ENCODE measurements around the gene MAB21L3.
A peak's percentile ranks its signal among the peaks of the same experiment; 100 is the strongest.

The MAB21L3 gene

DNA sequence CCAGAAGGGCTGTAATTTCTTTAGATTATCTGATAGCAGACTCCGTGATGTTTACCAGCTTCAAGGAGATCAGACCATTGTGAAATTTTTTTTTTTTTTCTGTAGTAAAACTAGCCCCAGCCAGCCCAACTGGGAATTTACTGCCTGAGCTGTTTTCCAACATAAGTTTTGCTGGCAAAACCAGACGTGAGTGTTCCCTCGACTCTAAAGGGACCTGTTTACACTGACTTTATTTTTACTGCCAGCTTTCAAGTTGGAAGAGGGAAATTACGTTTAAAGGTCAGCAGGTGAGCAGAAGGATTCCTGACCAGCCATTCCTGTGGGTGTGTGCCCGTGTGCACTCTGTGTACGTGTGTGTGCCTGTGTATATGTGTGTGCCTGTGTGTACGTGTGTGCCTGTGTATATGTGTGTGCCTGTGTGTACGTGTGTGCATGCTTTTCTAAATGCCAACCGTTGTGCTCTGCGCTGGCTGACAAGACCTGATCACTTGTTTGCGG lies 374 bp downstream of the MAB21L3 start:
- DNase-seq (ENCODE audit: low read depth, low spot score) = no peak

DNA sequence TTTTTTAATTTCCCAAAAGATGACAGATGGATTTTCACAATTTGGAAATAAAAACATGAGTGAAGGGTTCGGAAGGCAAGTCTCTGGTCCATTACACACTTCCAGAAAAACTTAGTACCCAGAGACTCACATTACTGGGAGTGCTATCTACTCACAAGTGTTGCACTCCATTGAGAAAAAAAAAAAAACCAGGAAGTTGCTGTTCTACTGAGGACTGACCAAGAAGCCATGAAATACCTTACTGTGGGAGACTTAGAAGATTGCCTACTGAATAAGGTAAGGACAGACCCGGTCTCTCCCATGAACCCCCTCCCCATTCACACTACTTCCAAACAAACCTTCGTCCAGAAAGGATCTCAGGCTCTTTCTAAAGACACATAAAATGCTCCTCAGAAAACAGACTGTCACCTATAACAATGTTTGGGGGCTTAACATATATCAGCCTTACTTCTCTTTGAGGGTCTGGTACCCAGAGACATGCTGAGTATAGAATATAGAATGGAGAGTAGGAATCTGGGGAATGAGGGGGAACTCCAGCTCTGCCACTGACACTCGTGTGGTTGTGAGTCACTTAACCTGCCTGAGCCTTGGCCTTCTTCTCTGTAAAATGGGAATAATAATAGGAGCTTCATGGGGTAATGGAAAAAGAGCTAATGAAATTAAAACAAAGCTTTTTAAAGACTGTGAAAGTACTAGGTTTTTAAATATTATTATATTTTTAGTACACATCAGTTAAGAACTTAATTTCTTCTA lies 1.4 kb downstream of the MAB21L3 start:
- no peak for DNase-seq (ENCODE audit: low read depth, low spot score)

DNA sequence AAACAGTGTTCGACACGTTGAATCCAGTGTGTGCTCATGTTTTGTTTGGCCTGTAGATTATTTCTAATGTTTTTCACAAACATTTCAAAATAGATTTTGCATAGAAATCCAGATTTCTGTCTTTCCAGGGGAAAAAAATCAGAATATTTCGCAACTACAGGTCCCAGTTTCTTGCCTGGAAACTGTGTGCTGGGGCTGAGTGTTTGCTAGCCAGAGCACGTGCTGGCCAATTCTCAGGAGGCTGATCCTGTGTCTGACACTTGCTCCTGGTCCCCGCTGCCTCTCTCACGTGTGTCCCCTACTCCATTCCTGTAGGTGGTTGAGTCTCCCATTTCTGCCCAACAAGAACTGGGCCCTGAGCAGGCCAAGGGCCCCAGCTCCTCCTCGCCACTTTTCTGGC lies 2.4 kb downstream of the MAB21L3 start:
- DNase-seq (ENCODE audit: low read depth, low spot score) = no peak

DNA sequence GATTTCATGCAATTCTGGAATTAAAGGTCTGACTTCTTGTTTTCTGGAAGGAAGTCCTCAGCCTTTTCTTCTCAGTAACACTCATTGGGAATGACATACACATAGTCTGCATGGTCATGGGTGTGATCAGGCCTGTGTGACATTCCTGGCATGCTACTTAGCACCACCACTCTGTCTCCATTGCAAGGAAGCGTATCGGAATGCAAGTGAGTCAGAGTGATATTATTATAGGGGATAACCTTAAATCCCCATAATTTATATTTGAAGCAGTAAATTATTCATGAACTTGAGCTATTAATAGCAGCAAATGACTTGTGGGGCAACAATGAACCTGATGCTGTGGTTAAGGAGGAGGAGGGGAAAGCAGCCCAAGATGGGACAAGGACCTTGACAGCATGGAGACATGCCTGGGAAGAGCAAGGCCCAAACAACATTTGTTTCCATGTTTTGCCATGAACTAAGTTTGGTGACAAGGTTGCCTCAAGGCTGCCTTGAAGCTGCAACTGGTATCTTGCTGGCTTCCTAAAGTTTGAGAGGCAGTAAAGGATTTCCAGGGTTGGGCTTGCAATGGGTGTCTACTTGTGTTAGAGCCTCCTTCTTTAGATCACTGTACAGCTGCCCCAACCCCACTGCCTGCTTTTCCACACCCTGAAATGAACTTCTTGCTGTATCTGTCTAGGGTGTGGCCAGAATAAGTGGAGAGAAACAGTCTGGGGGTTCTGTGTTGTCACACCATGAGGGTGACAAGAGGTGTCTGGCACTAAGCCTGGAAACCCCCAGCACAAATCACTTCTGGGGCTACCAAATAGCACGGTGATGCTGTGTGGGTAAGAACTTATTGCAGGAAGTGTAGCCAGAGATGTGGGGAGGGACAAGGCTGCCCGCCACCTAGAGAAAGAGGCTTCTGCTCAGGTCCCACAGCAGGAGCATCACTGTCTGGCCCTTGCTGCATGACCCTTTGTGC lies 4.6 kb downstream of the MAB21L3 start:
- no peak for DNase-seq (ENCODE audit: low read depth, low spot score)

DNA sequence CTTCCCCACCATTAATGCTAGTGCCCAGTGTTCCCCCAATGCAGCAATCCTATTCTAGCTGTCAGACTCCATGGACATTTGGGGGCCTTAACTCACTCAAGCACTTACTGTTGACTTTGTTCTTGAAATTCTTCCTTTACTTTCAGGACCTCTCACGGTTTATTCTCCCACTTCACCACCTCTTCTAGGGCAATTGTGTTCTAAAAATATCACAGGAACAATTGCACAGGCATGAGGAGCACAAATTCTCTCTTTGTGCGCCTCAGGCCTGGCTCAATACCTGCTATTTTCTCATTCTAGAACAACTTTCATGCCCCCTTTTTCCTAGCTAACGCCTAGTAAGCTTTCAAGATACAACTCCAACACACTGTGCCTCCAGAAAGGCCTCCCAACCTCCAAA lies 7.3 kb downstream of the MAB21L3 start:
- DNase-seq (ENCODE audit: low read depth, low spot score) = no peak

DNA sequence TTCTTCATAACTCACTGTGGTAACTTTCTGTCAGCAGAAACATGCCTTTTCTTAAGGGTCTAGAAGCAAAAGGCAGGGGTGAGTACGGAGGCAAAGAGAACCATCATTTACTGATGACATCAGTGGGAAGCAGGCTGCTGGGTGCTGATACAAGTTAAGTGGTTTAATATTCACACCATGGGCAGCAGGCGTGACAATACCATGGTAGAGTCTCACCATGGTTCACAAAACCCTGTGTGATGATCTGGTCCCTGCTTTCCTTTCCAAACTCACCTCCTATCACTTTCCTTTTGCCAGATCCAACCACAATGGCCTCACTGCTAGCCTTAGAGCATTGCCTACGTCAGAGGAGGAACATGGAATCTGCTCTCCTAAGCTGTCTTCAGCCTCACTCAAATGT lies 8.7 kb downstream of the MAB21L3 start:
- no peak for DNase-seq (ENCODE audit: low read depth, low spot score)

DNA sequence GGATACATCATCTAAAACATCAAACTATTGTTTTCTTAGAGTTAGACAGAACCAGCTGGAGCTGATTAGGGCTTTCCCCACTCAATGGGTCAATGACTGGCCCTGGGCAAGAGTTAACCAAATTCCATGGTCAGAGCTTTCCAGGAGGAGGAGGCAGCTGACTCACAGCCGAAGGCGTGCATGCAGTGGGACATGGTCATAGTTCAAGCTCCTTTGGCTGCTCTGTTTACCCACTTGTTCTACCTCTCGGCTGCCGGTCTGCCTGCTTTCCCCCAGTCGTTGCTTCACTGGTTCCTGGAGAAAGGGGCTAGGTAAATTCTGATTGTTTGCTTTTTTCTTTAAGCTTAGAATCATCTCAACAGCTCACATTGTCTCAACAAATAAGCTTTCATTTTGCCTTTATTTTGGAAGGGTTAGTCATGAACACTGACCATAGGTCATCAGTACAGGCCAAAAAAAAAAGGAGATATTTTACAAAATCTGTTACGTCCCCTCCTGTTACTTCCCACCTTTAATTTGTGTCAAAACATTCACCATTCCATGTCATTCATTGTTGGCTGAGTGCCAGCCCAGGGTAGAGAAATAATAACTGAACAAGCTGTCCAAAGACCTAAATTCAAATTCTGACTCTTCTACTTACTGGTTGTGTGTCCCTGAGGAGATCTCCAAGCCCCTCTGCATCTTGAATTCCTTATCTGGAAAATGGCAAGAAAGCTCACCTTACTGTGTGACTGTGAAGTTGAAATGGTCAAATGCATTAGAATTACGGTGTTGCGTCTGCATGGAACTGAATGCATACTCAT lies 12.0 kb downstream of the MAB21L3 start:
- DNase-seq (ENCODE audit: low read depth, low spot score) = peak; percentile 59

DNA sequence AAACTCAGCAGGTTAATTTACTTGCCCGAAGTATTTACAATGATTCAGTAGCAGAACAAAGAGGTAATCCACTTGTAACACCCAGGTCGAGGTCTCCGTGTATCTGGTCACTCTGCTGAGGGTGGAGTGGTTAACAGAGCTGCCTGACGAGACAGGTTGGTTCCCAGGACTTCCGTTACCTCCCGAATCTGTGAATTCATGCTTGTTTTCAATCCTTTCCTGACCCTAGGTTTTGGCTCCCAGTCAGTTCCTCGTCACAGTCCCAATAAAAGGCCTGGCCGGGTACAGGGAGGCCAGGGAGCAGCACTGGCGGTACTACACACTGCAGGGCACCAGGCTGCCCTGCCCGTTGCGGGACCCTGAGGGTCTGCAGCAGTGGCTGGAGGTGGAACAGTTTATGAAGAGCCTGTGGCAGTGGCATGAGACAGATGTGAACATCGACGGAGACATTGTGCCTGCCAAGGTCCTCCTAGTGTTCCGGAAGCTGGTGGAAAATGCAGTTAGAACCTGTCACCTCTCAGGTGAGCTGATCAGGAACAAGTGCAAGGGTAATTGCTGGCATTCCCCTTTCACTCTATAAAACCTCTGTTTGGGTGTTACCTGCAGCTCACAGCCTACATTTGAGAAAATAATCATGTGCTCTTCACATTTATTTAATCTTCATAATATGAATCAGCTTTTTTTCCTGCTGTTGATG lies 12.8 kb downstream of the MAB21L3 start:
- DNase-seq (ENCODE audit: low read depth, low spot score) = no peak

DNA sequence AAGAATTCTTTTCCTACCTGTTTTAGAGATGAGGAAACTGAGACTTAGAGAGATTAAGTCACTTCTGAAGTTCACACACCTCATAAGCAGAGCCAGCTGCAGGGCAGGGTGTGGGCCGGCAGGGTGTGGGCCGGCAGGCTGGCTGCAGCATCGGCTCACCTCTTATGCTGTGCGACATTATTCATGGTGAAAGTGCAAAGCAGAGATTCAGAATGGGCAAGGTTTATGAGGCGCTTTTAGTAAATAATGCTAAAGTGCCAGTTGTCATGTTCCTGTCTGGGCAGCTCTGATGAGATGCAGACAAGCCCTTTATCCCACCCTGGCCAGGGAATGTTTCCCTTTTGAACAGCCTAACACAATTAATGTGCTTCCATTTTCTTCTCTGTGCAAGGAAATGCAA lies 14.6 kb downstream of the MAB21L3 start:
- no peak for DNase-seq (ENCODE audit: low read depth, low spot score)

DNA sequence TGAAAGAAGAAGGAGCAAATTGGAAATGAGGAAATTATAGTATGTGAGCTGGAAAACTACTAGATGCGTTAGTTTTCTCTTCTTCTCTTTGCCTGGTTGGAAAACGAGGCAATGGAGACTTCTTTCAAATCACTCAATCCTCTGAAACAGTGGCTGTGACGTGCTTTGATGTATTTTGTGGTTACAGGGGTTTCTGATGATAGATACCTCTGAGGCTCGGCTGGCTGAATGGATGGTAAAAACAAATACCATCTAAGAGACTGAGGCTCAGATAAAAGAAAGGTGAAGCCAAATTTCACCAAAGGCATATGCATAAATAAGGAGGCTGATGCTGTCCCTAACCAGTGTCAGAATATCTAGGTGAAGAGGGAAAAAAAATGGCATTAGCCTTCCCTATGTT lies 15.1 kb downstream of the MAB21L3 start:
- DNase-seq (ENCODE audit: low read depth, low spot score) = no peak

DNA sequence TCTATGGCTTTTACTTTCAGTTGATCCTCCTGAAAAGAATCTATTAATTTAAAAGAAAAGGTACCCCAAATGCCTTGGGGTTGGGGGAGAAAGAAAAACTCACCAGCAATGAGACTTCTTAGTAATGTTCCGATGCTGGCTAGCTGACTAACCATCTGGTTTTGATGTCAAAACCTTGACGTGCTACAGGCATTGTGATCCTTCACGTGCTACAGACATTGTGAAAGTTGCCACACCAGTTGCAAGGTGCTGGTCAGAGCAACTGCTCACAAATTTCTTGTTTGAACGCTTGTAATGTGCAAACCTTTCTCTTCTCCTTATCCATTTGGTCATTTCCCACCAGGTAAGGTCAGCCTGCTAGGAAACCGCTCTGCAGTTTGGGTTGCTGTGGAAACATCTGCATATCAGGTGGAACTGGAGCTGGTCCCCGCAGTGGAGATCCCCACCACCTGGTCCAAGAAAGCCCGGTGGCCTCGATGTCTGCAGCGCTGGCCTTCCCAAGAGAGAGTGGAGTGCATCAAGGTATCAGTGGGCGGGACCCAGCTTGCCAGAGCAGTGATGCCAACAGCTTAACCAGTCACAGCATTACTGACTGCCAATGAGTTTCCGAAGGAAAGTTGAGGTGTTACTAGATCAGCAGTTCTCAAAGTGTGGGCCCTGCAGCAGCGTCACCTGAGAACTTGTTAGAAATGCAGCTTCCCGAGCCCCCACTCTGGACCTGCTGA lies 16.1 kb downstream of the MAB21L3 start:
- DNase-seq (ENCODE audit: low read depth, low spot score) = no peak

DNA sequence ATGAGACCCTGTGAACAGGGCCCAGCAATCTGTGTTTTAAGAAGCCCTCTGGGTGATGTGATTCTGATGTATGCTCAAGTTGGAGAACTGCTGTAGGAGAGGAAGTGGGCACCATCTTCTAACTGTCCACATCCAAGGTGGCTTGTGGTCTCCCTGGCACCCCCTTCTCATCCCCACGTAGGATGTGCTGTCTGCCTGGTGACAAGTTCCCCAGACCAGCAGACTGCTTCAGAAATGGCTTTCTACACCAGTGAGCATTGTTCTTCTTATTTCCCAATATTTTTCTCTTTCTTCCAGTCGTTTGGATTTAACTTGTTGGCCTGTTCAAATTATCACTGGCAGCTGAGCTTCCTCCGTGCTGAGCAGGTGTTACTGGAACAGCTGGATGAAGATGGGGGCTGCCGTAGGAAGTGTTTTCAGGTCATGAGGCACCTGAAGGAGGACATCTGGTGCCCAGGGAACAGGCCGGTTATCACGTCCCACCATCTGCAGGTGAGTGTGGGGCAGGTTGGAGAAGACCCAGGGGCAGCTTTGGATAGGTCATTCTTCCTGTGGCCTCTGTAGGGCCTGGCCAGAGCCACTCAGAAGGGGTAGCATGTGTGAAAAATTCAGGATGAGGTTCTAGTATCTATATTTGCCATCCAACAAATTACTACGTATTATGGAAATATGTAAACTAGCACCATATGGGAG lies 16.8 kb downstream of the MAB21L3 start:
- no peak for DNase-seq (ENCODE audit: low read depth, low spot score)

DNA sequence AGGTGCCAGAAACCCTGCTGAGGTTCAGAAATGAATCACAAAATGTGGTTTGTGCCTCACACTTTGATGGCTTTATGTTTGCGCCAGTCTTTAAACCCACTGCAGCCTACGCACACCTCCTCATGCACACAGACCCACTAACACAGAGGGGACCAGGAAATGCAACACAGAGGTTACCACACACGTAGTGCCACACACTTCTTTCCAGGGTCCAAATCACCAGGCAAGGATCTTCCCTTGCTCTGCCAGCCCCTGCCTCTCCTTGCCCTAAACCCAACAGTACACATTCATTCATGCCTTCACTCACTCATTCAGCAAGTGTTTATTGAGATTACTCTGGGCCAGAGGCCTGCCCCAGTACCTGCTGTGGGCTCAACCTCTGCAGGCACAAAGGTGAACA lies 17.5 kb downstream of the MAB21L3 start:
- DNase-seq (ENCODE audit: low read depth, low spot score) = no peak

DNA sequence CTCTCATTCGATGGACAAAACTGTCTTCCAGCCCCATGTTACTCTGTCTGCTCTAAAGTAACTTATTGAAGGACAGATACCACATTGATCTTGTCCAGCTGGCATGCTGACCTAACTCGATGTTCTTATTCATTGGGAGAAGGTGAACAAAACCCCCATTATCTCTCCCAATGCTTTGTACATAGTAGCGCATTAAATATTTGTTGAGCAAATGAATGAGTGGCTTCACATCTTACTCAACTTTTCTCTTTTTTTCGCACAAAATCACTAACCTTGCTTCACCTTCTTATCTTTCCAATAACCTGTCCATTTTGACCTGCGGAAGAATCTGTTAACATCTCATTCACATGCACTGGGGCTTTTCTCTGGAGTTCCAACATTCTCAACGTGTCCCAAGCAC lies 18.3 kb downstream of the MAB21L3 start:
- no peak for DNase-seq (ENCODE audit: low read depth, low spot score)

DNA sequence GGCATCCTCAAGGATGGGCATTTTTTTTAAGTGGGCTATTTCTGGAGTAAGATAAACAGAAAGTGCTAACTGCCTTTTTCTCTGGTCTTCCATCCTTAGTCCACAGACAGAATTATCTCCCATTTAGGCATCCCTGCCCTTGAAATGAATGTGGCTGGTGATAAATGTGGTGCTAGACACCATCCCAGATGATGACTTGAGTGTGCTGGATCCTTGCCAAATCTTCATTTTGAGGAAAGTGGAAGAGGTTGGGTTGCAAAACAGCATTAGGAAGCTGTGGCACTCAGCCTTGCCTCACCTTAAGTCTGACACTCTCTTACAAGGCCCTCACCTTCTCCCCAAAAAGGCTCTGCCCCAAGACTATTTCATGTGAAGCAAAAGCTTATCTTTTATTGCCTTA lies 19.2 kb downstream of the MAB21L3 start:
- no peak for DNase-seq (ENCODE audit: low read depth, low spot score)

DNA sequence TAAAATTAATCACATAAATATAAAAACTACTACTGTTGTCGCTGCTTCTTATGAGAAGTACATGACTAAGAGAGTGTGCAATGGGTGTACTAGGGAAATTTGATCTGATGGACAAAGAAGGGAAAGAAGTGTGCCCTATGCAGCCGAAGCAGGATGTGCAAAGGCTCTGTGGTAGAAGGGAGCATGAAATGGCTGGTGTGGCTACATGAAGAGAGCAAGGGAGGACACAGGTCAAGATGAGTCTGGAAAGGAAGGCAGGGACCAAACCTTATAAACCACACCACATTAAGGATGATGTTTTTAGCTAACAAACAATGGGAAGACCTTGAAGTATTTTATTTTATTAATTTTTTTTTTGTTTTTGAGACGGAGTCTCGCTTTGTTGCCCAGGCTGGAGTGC lies 20.0 kb downstream of the MAB21L3 start:
- no peak for DNase-seq (ENCODE audit: low read depth, low spot score)

DNA sequence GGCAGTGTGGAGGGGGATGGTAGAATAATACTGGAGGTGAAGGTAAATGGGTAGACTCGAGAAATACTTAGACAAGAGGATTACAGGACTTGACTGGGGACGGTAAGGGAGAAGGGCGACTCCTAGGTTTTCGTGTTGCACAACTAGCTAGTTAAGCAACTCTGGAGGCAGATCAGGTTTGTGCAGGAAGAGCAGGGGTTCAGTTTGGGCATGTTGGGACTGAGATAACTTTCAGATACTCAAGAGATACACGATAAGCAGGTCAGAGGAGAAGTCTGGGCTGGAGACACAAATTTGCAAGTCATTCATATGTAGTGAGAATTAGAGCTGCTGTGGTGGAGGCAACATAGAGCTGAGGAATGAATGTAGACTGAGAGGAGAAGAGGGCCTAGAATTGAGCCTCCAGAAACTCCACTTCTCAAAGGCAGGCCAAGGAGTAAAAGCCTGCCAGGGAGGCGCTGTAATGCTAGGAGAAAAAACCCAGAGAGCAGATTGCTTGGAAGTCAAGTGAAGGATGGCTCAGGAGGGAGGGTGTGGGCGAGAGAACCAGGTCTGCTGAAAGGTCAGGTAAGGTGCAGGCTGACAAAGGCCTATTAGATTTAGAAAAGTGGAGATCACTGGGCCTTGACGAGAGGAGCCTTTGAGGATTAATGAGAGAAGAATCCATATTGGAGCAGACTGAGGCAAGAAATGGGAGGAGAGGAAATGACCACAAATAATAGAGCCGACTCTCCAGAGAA lies 20.8 kb downstream of the MAB21L3 start:
- DNase-seq (ENCODE audit: low read depth, low spot score) = no peak

DNA sequence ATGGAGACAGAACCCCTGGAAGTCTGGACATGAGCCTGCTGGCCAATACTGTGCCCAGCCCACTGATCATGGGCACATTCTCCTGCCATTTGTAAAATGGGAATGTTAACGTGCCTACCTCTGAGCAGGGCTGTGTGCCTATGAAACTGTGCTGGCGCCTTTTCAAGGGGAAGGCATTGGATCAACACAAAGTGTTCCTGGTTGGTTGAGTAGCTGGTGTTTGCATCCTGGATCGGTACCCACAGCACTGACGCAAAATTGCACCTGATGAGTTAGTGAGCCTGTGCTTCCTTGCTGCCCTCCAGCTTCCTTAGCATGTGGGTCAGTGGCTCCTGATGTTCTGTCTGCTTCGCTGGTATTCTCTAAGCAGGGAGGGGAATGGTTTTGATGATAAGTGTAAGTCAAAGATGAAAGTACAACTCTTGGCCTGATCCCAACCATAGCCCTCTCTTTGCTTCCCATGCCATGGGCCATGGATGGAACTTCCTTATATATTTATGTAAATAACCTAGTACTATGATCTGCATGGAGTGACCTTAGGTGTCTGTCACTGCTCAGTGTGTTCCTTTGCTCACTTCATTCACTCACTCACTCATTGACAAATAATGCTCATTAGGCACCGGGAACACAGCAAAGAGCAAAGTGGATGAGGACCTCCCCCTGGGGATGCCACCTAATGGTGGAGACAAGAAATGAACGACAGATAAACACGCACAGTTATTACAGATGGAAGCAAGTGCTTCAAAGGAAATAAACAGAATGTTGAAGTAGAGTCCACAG lies 22.7 kb downstream of the MAB21L3 start:
- DNase-seq (ENCODE audit: low read depth, low spot score) = no peak

DNA sequence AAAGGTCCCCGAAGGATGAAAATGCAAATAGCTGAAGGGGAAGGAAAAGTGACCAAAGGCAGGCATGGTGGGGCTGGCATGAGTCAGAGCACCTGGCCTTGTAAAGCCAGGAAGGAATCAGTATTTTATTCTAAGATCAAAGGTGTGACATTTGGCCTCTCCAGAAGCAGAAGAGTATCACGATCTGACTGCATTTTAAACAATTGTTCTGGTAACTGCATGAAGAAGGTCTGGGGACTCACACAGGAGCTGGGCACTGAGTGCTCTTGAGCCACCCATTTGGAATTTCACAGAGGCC lies 23.2 kb downstream of the MAB21L3 start:
- no peak for DNase-seq (ENCODE audit: low read depth, low spot score)

Measured in smooth muscle cell of the brain vasculature (primary cell).